Measurements from ENCODE around the gene SKIC2.
A peak's percentile ranks its signal among the peaks of the same experiment; 100 is the strongest.

SKIC2 gene

GRCh38 chr6:31945507-31946369, 13.2 kb upstream of the SKIC2 start, which contains the start of gene CFB:
Gene CFB (plus strand): TSS chr6:31946095. CDS start chr6:31946222, 127 bp downstream.
- peak in 1 of 51 donors; percentile 5 for DNase-seq

GRCh38 chr6:31946370-31946885, 12.5 kb upstream of the SKIC2 start:
- DNase-seq = no peak

- DNase-seq = no peak
Observed at GRCh38 chr6:31947070-31947675, 11.8 kb upstream of the SKIC2 start.

- DNase-seq = no peak
Observed at GRCh38 chr6:31947864-31948263, 11.1 kb upstream of the SKIC2 start.

GRCh38 chr6:31948306-31948705, 10.7 kb upstream of the SKIC2 start:
- no peak for DNase-seq

GRCh38 chr6:31948753-31949413, 10.1 kb upstream of the SKIC2 start:
- no peak for DNase-seq

GRCh38 chr6:31949926-31950548, 8.9 kb upstream of the SKIC2 start:
- DNase-seq = no peak

- DNase-seq = peak in 26 of 51 donors; percentile 4 to 65 (median 20)
Observed at GRCh38 chr6:31952140-31952805, 6.7 kb upstream of the SKIC2 start.

GRCh38 chr6:31952890-31953289, 6.1 kb upstream of the SKIC2 start:
- no peak for DNase-seq

- no peak for DNase-seq
Observed at GRCh38 chr6:31954511-31954910, 4.5 kb upstream of the SKIC2 start.

GRCh38 chr6:31956796-31957195, 2.2 kb upstream of the SKIC2 start:
- no peak for DNase-seq

- peak in 1 of 51 donors; percentile 63 for DNase-seq
Observed at GRCh38 chr6:31958412-31958740, 599 bp upstream of the SKIC2 start.

- DNase-seq = no peak
Observed at GRCh38 chr6:31961616-31962015, 2.6 kb downstream of the SKIC2 start.

- no peak for DNase-seq
Observed at GRCh38 chr6:31963921-31964320, 4.9 kb downstream of the SKIC2 start.

GRCh38 chr6:31965700-31966099, 6.7 kb downstream of the SKIC2 start:
- no peak for DNase-seq

- DNase-seq = no peak
Observed at GRCh38 chr6:31966506-31966905, 7.5 kb downstream of the SKIC2 start.

- DNase-seq = no peak
Observed at GRCh38 chr6:31966997-31967925, 8.3 kb downstream of the SKIC2 start.

- DNase-seq = no peak
Observed at GRCh38 chr6:31967926-31968320, 8.9 kb downstream of the SKIC2 start.

- DNase-seq = no peak
Observed at GRCh38 chr6:31968326-31968725, 9.4 kb downstream of the SKIC2 start.
